ENCODE results near the gene ITIH1.

ITIH1 gene

GRCh38 chr3:52739730-52740129 lies 37.7 kb upstream of the ITIH1 start:
- peaks cover 89% of the 10 kb centered on the region for H3K36me3 ChIP-seq (ENCODE audit: low read depth)
- ATAC-seq (ENCODE audit: low read depth) = no peak
- no peaks in the 10 kb centered on the region for H3K4me1 ChIP-seq (ENCODE audit: insufficient read depth, poor library complexity, severe bottlenecking)
- DNase-seq (ENCODE audit: low spot score) = no peak
- no peak overlapping the region for H3K4me3 ChIP-seq (ENCODE audit: severe bottlenecking)
- no peaks in the 10 kb centered on the region for H3K9me3 ChIP-seq (ENCODE audit: severe bottlenecking)
- H3K27ac ChIP-seq (ENCODE audit: poor library complexity, severe bottlenecking) = no peak overlapping the region
- TF ChIP-seq CTCF (IDR thresholded peaks at IDR 0.05; ENCODE audit: poor library complexity, severe bottlenecking) = no peak
- H3K27me3 ChIP-seq (ENCODE audit: insufficient read depth, poor library complexity, severe bottlenecking) = no peaks in the 10 kb centered on the region

DNA sequence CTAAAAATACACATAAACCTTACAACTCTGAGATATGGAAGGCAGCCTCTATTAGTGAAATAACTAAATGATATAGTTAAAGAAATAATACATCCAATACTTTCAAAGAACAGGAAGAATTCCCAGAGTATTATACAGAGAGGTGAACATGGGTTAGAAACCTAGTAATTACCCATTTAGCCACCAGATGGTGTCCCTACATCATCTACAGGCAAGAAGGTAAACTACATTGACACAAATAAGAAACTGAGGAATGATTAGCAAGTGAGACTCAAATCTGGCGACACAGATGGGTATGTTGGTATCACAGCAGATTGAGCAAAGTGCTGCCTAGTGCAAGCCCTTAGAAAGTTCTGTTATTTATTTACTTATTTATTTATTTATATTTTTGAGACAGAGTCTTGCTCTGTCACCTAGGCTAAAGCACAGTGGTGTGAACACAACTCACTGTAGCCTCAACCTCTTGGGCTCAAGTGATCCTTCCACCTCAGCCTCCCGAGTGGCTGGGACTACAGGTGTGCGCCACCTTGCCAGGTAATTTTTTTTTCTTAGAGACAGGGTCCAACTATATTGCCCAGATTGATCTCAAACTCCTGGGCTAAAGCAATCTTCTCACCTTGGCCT lies 34.9 kb upstream of the ITIH1 start:
- Histone ChIP-seq H3K4me3 (ENCODE audit: severe bottlenecking) (no peak overlapping the region), H3K9me3 (ENCODE audit: severe bottlenecking) (no peaks in the 10 kb centered on the region), H3K27me3 (ENCODE audit: insufficient read depth, poor library complexity, severe bottlenecking) (no peaks in the 10 kb centered on the region), H3K27ac (ENCODE audit: poor library complexity, severe bottlenecking) (no peak overlapping the region), H3K4me1 (ENCODE audit: insufficient read depth, poor library complexity, severe bottlenecking) (no peaks in the 10 kb centered on the region), H3K36me3 (ENCODE audit: low read depth) (peaks cover 86% of the 10 kb centered on the region)
- ATAC-seq (ENCODE audit: low read depth) = peak; percentile 58; the same call in 2 of the 3 replicates
- peak; percentile 74 for TF ChIP-seq CTCF (IDR thresholded peaks at IDR 0.05; ENCODE audit: poor library complexity, severe bottlenecking)
- no peak for DNase-seq (ENCODE audit: low spot score)

DNA sequence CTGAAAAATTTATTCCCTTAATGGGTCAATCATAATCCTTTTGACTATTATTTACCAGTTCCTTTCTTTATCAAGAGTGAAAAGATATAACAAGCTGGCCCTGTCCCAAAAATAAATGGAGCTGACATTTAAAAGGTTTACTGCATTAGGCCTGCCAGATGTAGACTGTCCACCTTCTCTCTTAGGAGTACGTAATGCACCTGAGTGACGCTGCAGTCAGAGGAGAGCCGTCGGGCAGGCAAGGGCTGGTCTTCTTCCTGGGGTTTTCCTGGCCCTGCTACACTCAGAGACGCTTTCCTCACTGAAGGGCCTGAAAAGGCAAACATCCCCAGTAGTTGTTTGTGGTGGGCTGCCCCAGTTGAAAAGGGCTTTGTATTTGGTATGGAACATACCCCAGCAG lies 34.2 kb upstream of the ITIH1 start:
- no peaks in the 10 kb centered on the region for H3K27me3 ChIP-seq (ENCODE audit: insufficient read depth, poor library complexity, severe bottlenecking)
- peaks cover 89% of the 10 kb centered on the region for H3K36me3 ChIP-seq (ENCODE audit: low read depth)
- ATAC-seq (ENCODE audit: low read depth) (no peak), DNase-seq (ENCODE audit: low spot score) (no peak)
- H3K27ac ChIP-seq (ENCODE audit: poor library complexity, severe bottlenecking) = no peak overlapping the region
- TF ChIP-seq CTCF (IDR thresholded peaks at IDR 0.05; ENCODE audit: poor library complexity, severe bottlenecking) = no peak
- H3K4me3 ChIP-seq (ENCODE audit: severe bottlenecking) = no peak overlapping the region
- H3K9me3 ChIP-seq (ENCODE audit: severe bottlenecking) = no peaks in the 10 kb centered on the region
- H3K4me1 ChIP-seq (ENCODE audit: insufficient read depth, poor library complexity, severe bottlenecking) = no peaks in the 10 kb centered on the region

GRCh38 chr3:52743721-52744120 lies 33.7 kb upstream of the ITIH1 start:
- no peak overlapping the region for H3K27ac ChIP-seq (ENCODE audit: poor library complexity, severe bottlenecking)
- no peak for TF ChIP-seq CTCF (IDR thresholded peaks at IDR 0.05; ENCODE audit: poor library complexity, severe bottlenecking)
- no peak overlapping the region for H3K4me3 ChIP-seq (ENCODE audit: severe bottlenecking)
- no peaks in the 10 kb centered on the region for H3K9me3 ChIP-seq (ENCODE audit: severe bottlenecking)
- peaks cover 90% of the 10 kb centered on the region for H3K36me3 ChIP-seq (ENCODE audit: low read depth)
- H3K27me3 ChIP-seq (ENCODE audit: insufficient read depth, poor library complexity, severe bottlenecking) = no peaks in the 10 kb centered on the region
- no peaks in the 10 kb centered on the region for H3K4me1 ChIP-seq (ENCODE audit: insufficient read depth, poor library complexity, severe bottlenecking)
- DNase-seq (ENCODE audit: low spot score) (no peak), ATAC-seq (ENCODE audit: low read depth) (no peak)

- H3K36me3 ChIP-seq (ENCODE audit: low read depth) = peaks cover 67% of the 10 kb centered on the region
- H3K4me3 ChIP-seq (ENCODE audit: severe bottlenecking) = no peak overlapping the region
- ATAC-seq (ENCODE audit: low read depth) (no peak), DNase-seq (ENCODE audit: low spot score) (no peak)
- H3K9me3 ChIP-seq (ENCODE audit: severe bottlenecking) = no peaks in the 10 kb centered on the region
- TF ChIP-seq CTCF (IDR thresholded peaks at IDR 0.05; ENCODE audit: poor library complexity, severe bottlenecking) = no peak
- H3K4me1 ChIP-seq (ENCODE audit: insufficient read depth, poor library complexity, severe bottlenecking) = no peaks in the 10 kb centered on the region
- H3K27me3 ChIP-seq (ENCODE audit: insufficient read depth, poor library complexity, severe bottlenecking) = no peaks in the 10 kb centered on the region
- no peak overlapping the region for H3K27ac ChIP-seq (ENCODE audit: poor library complexity, severe bottlenecking)
Measured at GRCh38 chr3:52752045-52752660, 25.2 kb upstream of the ITIH1 start.
